HG03280 (cell line): ENCODE measurements around the gene HLF.

ENCODE experiments used
- ATAC-seq: cut with Tn5 transposase; IDR thresholded peaks from one replicate; pipeline ENCODE4 v1.9.1; 2021; ENCODE audit warnings: mild to moderate bottlenecking, moderate library complexity; ENCODE audit not compliant: unreplicated experiment

Gene HLF

GRCh38 chr17:55274355-55275255, 9.8 kb downstream of the HLF start:
- ATAC-seq = no peak

- ATAC-seq = no peak
Observed at GRCh38 chr17:55275894-55276804, 11.4 kb downstream of the HLF start.

GRCh38 chr17:55278173-55278961, 13.6 kb downstream of the HLF start:
- no peak for ATAC-seq

- ATAC-seq = no peak
Observed at GRCh38 chr17:55279203-55279602, 14.4 kb downstream of the HLF start.

GRCh38 chr17:55279788-55280187, 15.0 kb downstream of the HLF start:
- no peak for ATAC-seq

- no peak for ATAC-seq
Observed at GRCh38 chr17:55280212-55280611, 15.5 kb downstream of the HLF start.

- ATAC-seq = no peak
Observed at GRCh38 chr17:55281649-55282378, 17.1 kb downstream of the HLF start.

- ATAC-seq = no peak
Observed at GRCh38 chr17:55282379-55282702, 17.6 kb downstream of the HLF start.

GRCh38 chr17:55282741-55283140, 18.0 kb downstream of the HLF start:
- no peak for ATAC-seq

- no peak for ATAC-seq
Observed at GRCh38 chr17:55283256-55283965, 18.7 kb downstream of the HLF start.

GRCh38 chr17:55284001-55284884, 19.5 kb downstream of the HLF start:
- ATAC-seq = no peak

GRCh38 chr17:55284944-55285339, 20.2 kb downstream of the HLF start:
- no peak for ATAC-seq

GRCh38 chr17:55285340-55286301, 20.9 kb downstream of the HLF start:
- ATAC-seq = no peak

GRCh38 chr17:55286681-55287589, 22.2 kb downstream of the HLF start:
- no peak for ATAC-seq

- ATAC-seq = no peak
Observed at GRCh38 chr17:55288356-55289105, 23.8 kb downstream of the HLF start.

GRCh38 chr17:55289106-55289446, 24.3 kb downstream of the HLF start:
- ATAC-seq = no peak
